Naive thymus-derived CD4-positive, alpha-beta T cell (primary cell): Measurements from ENCODE around the gene FBXO38. TPM values are rescaled to one million over a fixed set of nuclear protein-coding genes. Genes with fewer than 3 reads are reported as not detected.

Experiments
- ATAC-seq: fragments of 150-1000 bp; cut with Tn5 transposase; 2 replicates; pipeline ENCODE4 v1.10.0; 2021; ENCODE audit warnings: mild to moderate bottlenecking, moderate library complexity
- CTCF ChIA-PET: fragments of 350-600 bp; sonication (Branson Sonifier 250); formaldehyde crosslinking; loops from one replicate; lab custom pipeline; 2021; ENCODE audit warnings: antibody characterized with exemption; lab: Charles Lee
- POLR2A ChIA-PET: fragments of 350-600 bp; sonication (Branson Sonifier 250); formaldehyde crosslinking; loops from one replicate; lab custom pipeline; 2021; ENCODE audit warnings: antibody characterized with exemption, inconsistent platforms; lab: Charles Lee
- DNase-seq, 9 donors: peaks; one replicate each; pipeline versions ENCODE4 v3.0.0 to v3.0.0-alpha.2; 2020 to 2022; ENCODE audit warnings: mixed read lengths in 1 of 9
- H3K27ac ChIP-seq: one replicate; pipeline ENCODE4 v1.7.0; 2013; ENCODE audit warnings: mild to moderate bottlenecking, low read depth, low read length, moderate library complexity
- H3K27me3 ChIP-seq, 2 donors: one replicate each; pipeline ENCODE4 v1.7.0; 2013; ENCODE audit warnings: low read length in 2 of 2, mild to moderate bottlenecking in 2 of 2, moderate library complexity in 2 of 2; ENCODE audit not compliant: control insufficient read depth in 2 of 2, insufficient read depth in 2 of 2
- H3K36me3 ChIP-seq, 3 experiments: 1 replicate in 2 of 3; 2 replicates in 1 of 3; pipeline ENCODE4 v1.7.0; 2013; ENCODE audit warnings: low read length in 3 of 3, mild to moderate bottlenecking in 3 of 3, moderate library complexity in 1 of 3; ENCODE audit not compliant: insufficient read depth in 3 of 3, control insufficient read depth in 2 of 3
- H3K4me1 ChIP-seq, 2 donors: one replicate each; pipeline ENCODE4 v1.7.0; 2013; ENCODE audit warnings: low read length in 2 of 2, mild to moderate bottlenecking in 2 of 2, moderate library complexity in 1 of 2; ENCODE audit not compliant: control insufficient read depth in 2 of 2, insufficient read depth in 2 of 2
- H3K4me3 ChIP-seq: 2 replicates; pipeline ENCODE4 v1.7.0; 2013; ENCODE audit warnings: mild to moderate bottlenecking, low read length
- H3K9me3 ChIP-seq, 3 experiments: 1 replicate in 2 of 3; 2 replicates in 1 of 3; pipeline ENCODE4 v1.7.0; 2013; ENCODE audit warnings: low read length in 3 of 3; ENCODE audit not compliant: control insufficient read depth in 2 of 3
- H3K27ac Mint-ChIP-seq, 9 donors: one replicate each; pipeline ENCODE4 v1.8.0; 2020 to 2022; ENCODE audit warnings: mixed read lengths in 9 of 9, mild to moderate bottlenecking in 8 of 9, moderate library complexity in 5 of 9, inconsistent platforms in 2 of 9
- H3K27me3 Mint-ChIP-seq, 5 donors: one replicate each; pipeline ENCODE4 v1.8.0; 2021 to 2022; ENCODE audit warnings: mixed read lengths in 5 of 5, mild to moderate bottlenecking in 1 of 5
- H3K36me3 Mint-ChIP-seq, 5 donors: one replicate each; pipeline ENCODE4 v1.8.0; 2020 to 2022; ENCODE audit warnings: mixed read lengths in 5 of 5, mild to moderate bottlenecking in 3 of 5, inconsistent platforms in 1 of 5
- H3K4me1 Mint-ChIP-seq, 7 donors: one replicate each; pipeline ENCODE4 v1.8.0; 2020 to 2022; ENCODE audit warnings: mixed read lengths in 7 of 7, mild to moderate bottlenecking in 3 of 7, inconsistent platforms in 1 of 7
- H3K4me3 Mint-ChIP-seq, 10 donors: one replicate each; pipeline ENCODE4 v1.8.0; 2020 to 2022; ENCODE audit warnings: mild to moderate bottlenecking in 10 of 10, mixed read lengths in 10 of 10, moderate library complexity in 6 of 10, inconsistent platforms in 2 of 10
- H3K9me3 Mint-ChIP-seq, 11 donors: one replicate each; pipeline ENCODE4 v1.8.0; 2020 to 2022; ENCODE audit warnings: mixed read lengths in 11 of 11, mild to moderate bottlenecking in 4 of 11, inconsistent platforms in 1 of 11, moderate library complexity in 1 of 11
- intact Hi-C, 2 donors: fragments of 100-400 bp; cut with micrococcal nuclease; formaldehyde crosslinking; loops; one replicate each; pipeline ENCODE4 v1.15.1; 2023
- polyA plus RNA-seq, 2 donors: library from polyadenylated mRNA; unstranded; fragments of 300-500 nt; fragmentation: Illumina TruSeq; gene quantifications; one replicate each; pipeline ENCODE4 v1.2.3, GENCODE V29; 2021
- total RNA-seq, 6 experiments: library from RNA in 5 of 6; stranded (reverse) in 5 of 6; gene quantifications; 1 replicate in 5 of 6; 2 replicates in 1 of 6; pipeline ENCODE4 v1.2.3 and lab custom pipeline; 2021 to 2026

Gene FBXO38
- total and polyA plus RNA-seq, 7 experiments from 2014 or later = 16.7 to 80.0 (median 62.1) TPM

GRCh38 chr5:148412124-148412523 is 28.4 kb downstream of the FBXO38 start:
- ATAC-seq = no peak
- Mint-ChIP-seq H3K27ac (peak overlapping the region in 3 of 9 donors; percentile 18 to 58 (median 29)), H3K27me3 (no peaks in the 10 kb centered on the region), H3K4me1 (peaks cover 0 to 29% (median 13%) of the 10 kb centered on the region in 7 donors), H3K4me3 (no peak overlapping the region), H3K36me3 (peaks cover 12 to 63% (median 37%) of the 10 kb centered on the region in 5 donors), H3K9me3 (no peaks in the 10 kb centered on the region)
- no peak overlapping the region for H3K4me3 ChIP-seq
- H3K4me1 ChIP-seq = no peaks in the 10 kb centered on the region
- peaks cover 24 to 86% (median 38%) of the 10 kb centered on the region in 3 experiments for H3K36me3 ChIP-seq
- intact Hi-C loops = loop anchor here in 1 of 2 donors (2.0 kb wide), 1 partner anchor 17 kb away; no protein-coding TSS in a partner anchor
- H3K27ac ChIP-seq = no peak overlapping the region
- POLR2A ChIA-PET = interaction anchor here (1.0 kb wide), 1 partner anchor 10 kb away, joined by 3 read pairs; no protein-coding TSS in a partner anchor
- no peak for DNase-seq
- no peaks in the 10 kb centered on the region for H3K9me3 ChIP-seq
- CTCF ChIA-PET = interaction anchor here (1.4 kb wide), 1 partner anchor 31 kb away, joined by 4 read pairs; no protein-coding TSS in a partner anchor
- H3K27me3 ChIP-seq = no peaks in the 10 kb centered on the region

DNA sequence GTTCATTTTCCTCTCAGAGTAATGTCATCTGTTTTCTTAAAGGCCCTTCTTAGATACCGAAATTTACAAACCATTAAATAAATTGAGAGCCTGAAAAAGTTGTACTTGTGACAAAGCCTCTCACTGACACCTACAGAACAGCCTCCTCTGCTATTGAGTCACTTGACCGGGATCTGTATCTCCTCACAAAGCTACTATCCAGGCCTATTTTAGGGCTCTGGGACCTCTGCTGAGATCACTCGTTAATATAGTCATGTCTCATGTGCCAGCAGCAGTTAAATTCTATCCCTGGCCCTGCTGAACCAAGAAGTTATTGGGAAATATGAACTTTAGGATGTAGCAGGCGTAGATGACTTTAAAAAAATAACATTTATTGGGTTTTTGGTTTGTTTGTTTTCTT is 31.1 kb downstream of the FBXO38 start:
- no peak for DNase-seq
- Mint-ChIP-seq H3K4me1 (peaks cover 0 to 15% (median 7%) of the 10 kb centered on the region in 7 donors), H3K9me3 (no peaks in the 10 kb centered on the region), H3K27me3 (no peaks in the 10 kb centered on the region), H3K4me3 (no peak overlapping the region), H3K27ac (peak overlapping the region in 3 of 9 donors; percentile 8 to 77 (median 54)), H3K36me3 (peaks cover 21 to 74% (median 41%) of the 10 kb centered on the region in 5 donors)
- no peaks in the 10 kb centered on the region for H3K9me3 ChIP-seq
- peaks cover 34 to 92% (median 52%) of the 10 kb centered on the region in 3 experiments for H3K36me3 ChIP-seq
- ChIA-PET POLR2A (no interaction called here), CTCF (no interaction called here)
- no peak for ATAC-seq
- H3K4me3 ChIP-seq = no peak overlapping the region
- H3K27me3 ChIP-seq = no peaks in the 10 kb centered on the region
- H3K4me1 ChIP-seq = no peaks in the 10 kb centered on the region
- intact Hi-C loops = no loop called here
- H3K27ac ChIP-seq = no peak overlapping the region

- intact Hi-C loops = no loop called here
- Histone ChIP-seq H3K4me1 (no peaks in the 10 kb centered on the region), H3K27ac (no peak overlapping the region), H3K36me3 (peaks cover 34 to 85% (median 46%) of the 10 kb centered on the region in 3 experiments), H3K9me3 (no peaks in the 10 kb centered on the region), H3K27me3 (no peaks in the 10 kb centered on the region), H3K4me3 (no peak overlapping the region)
- no peak for ATAC-seq
- ChIA-PET POLR2A (no interaction called here), CTCF (interaction anchor here (1.2 kb wide), 1 partner anchor 14 kb away, joined by 6 read pairs; no protein-coding TSS in a partner anchor)
- Mint-ChIP-seq H3K27ac (peak overlapping the region in 3 of 9 donors; percentile 10 to 52 (median 49)), H3K27me3 (no peaks in the 10 kb centered on the region), H3K36me3 (peaks cover 14 to 66% (median 32%) of the 10 kb centered on the region in 5 donors), H3K4me3 (no peak overlapping the region), H3K4me1 (peaks cover 0 to 3% (median 0%) of the 10 kb centered on the region in 7 donors), H3K9me3 (no peaks in the 10 kb centered on the region)
- no peak for DNase-seq
These were observed 32.7 kb downstream of the FBXO38 start for GRCh38 chr5:148416416-148416815.

DNA sequence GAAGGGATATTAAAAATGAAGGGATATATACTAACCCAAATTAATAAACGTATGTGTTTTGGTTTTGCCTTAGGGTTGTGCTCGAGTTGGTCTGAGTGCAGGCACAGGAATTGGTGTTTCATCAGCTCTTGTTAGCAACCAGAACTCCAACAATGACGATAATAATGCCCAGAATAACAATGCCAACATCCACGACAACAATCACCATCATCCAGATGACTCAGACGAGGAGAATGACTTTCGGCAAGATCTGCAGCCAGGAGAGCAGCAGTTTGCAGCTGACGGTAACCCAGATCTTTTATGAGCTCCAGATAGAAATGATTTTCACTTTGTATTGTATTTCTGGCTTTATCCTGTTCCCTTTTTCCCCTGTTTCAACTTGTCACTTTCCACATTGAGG is 33.2 kb downstream of the FBXO38 start:
- H3K9me3 Mint-ChIP-seq = no peaks in the 10 kb centered on the region
- no peak overlapping the region for H3K4me3 Mint-ChIP-seq
- ChIA-PET CTCF (interaction anchor here (1.2 kb wide), 1 partner anchor 14 kb away, joined by 6 read pairs; no protein-coding TSS in a partner anchor), POLR2A (no interaction called here)
- Histone ChIP-seq H3K9me3 (no peaks in the 10 kb centered on the region), H3K4me3 (no peak overlapping the region), H3K36me3 (peaks cover 34 to 87% (median 46%) of the 10 kb centered on the region in 3 experiments), H3K4me1 (no peaks in the 10 kb centered on the region), H3K27ac (no peak overlapping the region), H3K27me3 (no peaks in the 10 kb centered on the region)
- H3K36me3 Mint-ChIP-seq = peaks cover 18 to 69% (median 35%) of the 10 kb centered on the region in 5 donors
- H3K4me1 Mint-ChIP-seq = peaks cover 0 to 4% (median 0%) of the 10 kb centered on the region in 7 donors
- intact Hi-C loops = no loop called here
- H3K27ac Mint-ChIP-seq = peak overlapping the region in 1 of 9 donors; percentile 48
- no peaks in the 10 kb centered on the region for H3K27me3 Mint-ChIP-seq
- no peak for ATAC-seq
- no peak for DNase-seq

DNA sequence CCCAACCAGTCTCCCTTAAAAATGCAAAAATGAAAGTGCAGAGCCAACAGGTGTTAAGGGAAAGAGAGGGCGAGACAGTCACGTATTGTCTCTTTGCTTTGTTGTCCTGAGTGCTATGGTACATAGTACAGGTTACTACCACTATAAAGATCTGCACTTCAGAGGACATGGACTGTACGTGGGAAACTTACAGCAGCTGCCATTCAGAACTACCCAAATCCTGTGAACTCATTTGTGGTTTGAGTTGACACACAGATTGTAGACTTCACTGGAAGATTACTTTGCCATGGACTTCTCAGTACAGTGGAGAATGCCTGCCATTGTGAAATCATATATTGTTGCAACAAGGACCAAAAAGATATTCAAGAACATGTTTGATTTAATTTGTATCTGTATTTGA is 34.8 kb downstream of the FBXO38 start:
- Histone ChIP-seq H3K9me3 (no peaks in the 10 kb centered on the region), H3K27me3 (no peaks in the 10 kb centered on the region), H3K36me3 (peaks cover 29 to 86% (median 51%) of the 10 kb centered on the region in 3 experiments), H3K4me1 (no peaks in the 10 kb centered on the region), H3K4me3 (no peak overlapping the region), H3K27ac (no peak overlapping the region)
- no peak for ATAC-seq
- Mint-ChIP-seq H3K27ac (peak overlapping the region in 2 of 9 donors; percentile 8 to 14), H3K27me3 (no peaks in the 10 kb centered on the region), H3K9me3 (no peaks in the 10 kb centered on the region), H3K36me3 (peaks cover 18 to 66% (median 30%) of the 10 kb centered on the region in 5 donors), H3K4me3 (no peak overlapping the region), H3K4me1 (peaks cover 0 to 7% (median 2%) of the 10 kb centered on the region in 7 donors)
- ChIA-PET CTCF (no interaction called here), POLR2A (no interaction called here)
- no peak for DNase-seq
- intact Hi-C loops = no loop called here

- H3K27me3 Mint-ChIP-seq = no peaks in the 10 kb centered on the region
- peaks cover 0 to 7% (median 4%) of the 10 kb centered on the region in 7 donors for H3K4me1 Mint-ChIP-seq
- no peak overlapping the region for H3K4me3 ChIP-seq
- H3K36me3 ChIP-seq = peaks cover 24 to 87% (median 63%) of the 10 kb centered on the region in 3 experiments
- no peaks in the 10 kb centered on the region for H3K9me3 ChIP-seq
- intact Hi-C loops = loop anchor here in 1 of 2 donors (2.0 kb wide), 1 partner anchor 23 kb away; no protein-coding TSS in a partner anchor
- DNase-seq = no peak
- no peak overlapping the region for H3K27ac ChIP-seq
- H3K9me3 Mint-ChIP-seq = no peaks in the 10 kb centered on the region
- no peaks in the 10 kb centered on the region for H3K4me1 ChIP-seq
- ChIA-PET CTCF (no interaction called here), POLR2A (no interaction called here)
- peaks cover 23 to 64% (median 39%) of the 10 kb centered on the region in 5 donors for H3K36me3 Mint-ChIP-seq
- no peaks in the 10 kb centered on the region for H3K27me3 ChIP-seq
- ATAC-seq = no peak
- H3K4me3 Mint-ChIP-seq = no peak overlapping the region
- H3K27ac Mint-ChIP-seq = peak overlapping the region in 6 of 9 donors; percentile 19 to 80 (median 60)
These were observed 37.9 kb downstream of the FBXO38 start for GRCh38 chr5:148421661-148422060.
